Upper lobe of left lung (tissue), 6 donors: ENCODE measurements around the gene CENPV. TPM values are rescaled to one million over a fixed set of nuclear protein-coding genes. Genes with fewer than 3 reads are reported as not detected.
A peak's percentile ranks its signal among the peaks of the same experiment; 100 is the strongest.

ENCODE experiments used
- ATAC-seq, 2 donors: fragments of 200-7000 bp; cut with Tn5 transposase; one replicate each; pipeline ENCODE4 v1.9.1; 2022; ENCODE audit warnings: mild to moderate bottlenecking in 2 of 2, moderate library complexity in 2 of 2; ENCODE audit not compliant: low FRiP score in 2 of 2
- DNase-seq, 2 donors: peaks; one replicate each; pipeline ENCODE4 v3.0.0-alpha.2; 2019 to 2020
- H3K27ac ChIP-seq, 4 donors: fragments of 200-600 bp; sonication (generic); one replicate each; pipeline ENCODE4 v1.5.1; 2016 to 2019
- H3K27me3 ChIP-seq, 4 donors: fragments of 200-600 bp; sonication (generic); one replicate each; pipeline ENCODE4 v1.5.1; 2017 to 2019
- H3K36me3 ChIP-seq, 4 donors: fragments of 200-600 bp; sonication (generic); one replicate each; pipeline ENCODE4 v1.5.1; 2016 to 2019
- H3K4me1 ChIP-seq, 4 donors: fragments of 200-600 bp; sonication (generic); one replicate each; pipeline ENCODE4 v1.5.1; 2018 to 2019
- H3K4me3 ChIP-seq, 4 donors: fragments of 200-600 bp; sonication (generic); one replicate each; pipeline ENCODE4 v1.5.1; 2017 to 2019; ENCODE audit warnings: mild to moderate bottlenecking in 2 of 4, moderate library complexity in 1 of 4
- H3K9me3 ChIP-seq, 4 donors: fragments of 200-600 bp; sonication (generic); one replicate each; pipeline ENCODE4 v1.5.1; 2018 to 2019
- CTCF ChIP-seq, 6 experiments: fragments of 450-650 bp in 4 of 6; fragments of 200-600 bp in 2 of 6; sonication (generic) in 2 of 6; IDR thresholded peaks; one replicate each; pipeline ENCODE4 v1.5.1; 2016 to 2019; ENCODE audit warnings: antibody characterized with exemption in 6 of 6
- EP300 ChIP-seq, 4 donors: sonication (generic); formaldehyde crosslinking; IDR thresholded peaks; one replicate each; pipeline ENCODE4 v1.5.1; 2017; ENCODE audit warnings: antibody characterized with exemption in 4 of 4, control low read depth in 2 of 4
- POLR2A ChIP-seq, 4 donors: fragments of 450-650 bp; IDR thresholded peaks; one replicate each; pipeline ENCODE4 v1.5.1; 2016 to 2017; ENCODE audit warnings: antibody characterized with exemption in 4 of 4, mild to moderate bottlenecking in 2 of 4
- POLR2AphosphoS5 ChIP-seq, 2 donors: sonication (generic); formaldehyde crosslinking; IDR thresholded peaks; one replicate each; pipeline ENCODE4 v1.5.1; 2017; ENCODE audit warnings: antibody characterized with exemption in 2 of 2
- WGBS, 2 donors: methylation state at CpG; one replicate each; pipeline ENCODE4 v1.1.5; 2017 to 2018; 5-methylcytosine and 5-hydroxymethylcytosine counted together
- total RNA-seq, 6 donors: library from RNA; depleted of rRNA in 4 of 6; stranded (reverse); fragments of >200 nt in 4 of 6; gene quantifications; one replicate each; pipeline versions ENCODE4 v1.1.0 to v1.2.1, GENCODE V29; 2016 to 2021
- donor health status: DM: no; HTN: no; CAD: no; lungs with moderate emphysema.
- donor health status: DM: no; HTN: yes; CAD: no; lungs with severe emphysema.

CENPV gene
- total RNA-seq, 6 donors from 2014 or later, result 3.4 to 30.4 (median 11.1) TPM

DNA sequence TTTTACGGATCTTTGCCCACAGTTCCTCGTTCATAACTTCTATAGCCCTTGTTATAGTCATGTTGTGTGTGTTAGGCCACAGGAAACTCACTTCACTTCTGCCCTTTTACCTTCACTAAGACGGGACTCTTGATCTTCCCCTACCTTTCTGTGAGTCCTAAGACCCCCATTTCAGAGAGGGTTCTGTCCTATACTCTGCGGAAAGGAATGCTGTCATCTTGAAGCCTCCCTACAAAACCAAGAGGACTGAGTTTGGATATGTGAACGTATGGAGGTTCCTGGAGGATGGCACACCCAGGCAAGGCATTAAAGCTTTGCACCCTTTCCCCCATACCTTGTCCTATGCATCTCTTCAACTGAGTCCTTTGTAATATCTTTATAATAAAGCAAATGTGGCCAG is 31.3 kb upstream of the CENPV start:
- H3K27me3 ChIP-seq, result no peaks in the 10 kb centered on the region
- DNase-seq (no peak), ATAC-seq (no peak)
- peak overlapping the region in 1 of 4 donors; percentile 46 for H3K27ac ChIP-seq
- no peak for TF ChIP-seq CTCF (IDR thresholded peaks at IDR 0.05)
- no peak for TF ChIP-seq EP300 (IDR thresholded peaks at IDR 0.05)
- no peak for TF ChIP-seq POLR2A (IDR thresholded peaks at IDR 0.05)
- no peak for TF ChIP-seq POLR2AphosphoS5 (IDR thresholded peaks at IDR 0.05)
- WGBS, 2 donors, result 69 to 71% methylated on average over 5 of the region's 5 CpGs
- H3K36me3 ChIP-seq, result peaks cover 9 to 18% (median 11%) of the 10 kb centered on the region in 4 donors
- H3K4me1 ChIP-seq, result peaks cover 26 to 54% (median 35%) of the 10 kb centered on the region in 4 donors
- no peak overlapping the region for H3K4me3 ChIP-seq
- no peaks in the 10 kb centered on the region for H3K9me3 ChIP-seq

- peak overlapping the region in 1 of 4 donors; percentile 64 for H3K4me3 ChIP-seq
- DNase-seq, result no peak
- H3K36me3 ChIP-seq, result peaks cover 9 to 18% (median 11%) of the 10 kb centered on the region in 4 donors
- H3K27ac ChIP-seq, result peak overlapping the region in 1 of 4 donors; percentile 49
- ATAC-seq, result no peak
- no peaks in the 10 kb centered on the region for H3K27me3 ChIP-seq
- no peaks in the 10 kb centered on the region for H3K9me3 ChIP-seq
- H3K4me1 ChIP-seq, result peaks cover 26 to 54% (median 35%) of the 10 kb centered on the region in 4 donors
- no peak for TF ChIP-seq EP300 (IDR thresholded peaks at IDR 0.05)
- no peak for TF ChIP-seq POLR2A (IDR thresholded peaks at IDR 0.05)
- no peak for TF ChIP-seq POLR2AphosphoS5 (IDR thresholded peaks at IDR 0.05)
- TF ChIP-seq CTCF (IDR thresholded peaks at IDR 0.05), result no peak
- WGBS, 2 donors, result 83 to 85% methylated on average over 5 of the region's 5 CpGs
Observed at GRCh38 chr17:16383772-16384287, 30.6 kb upstream of the CENPV start.

DNA sequence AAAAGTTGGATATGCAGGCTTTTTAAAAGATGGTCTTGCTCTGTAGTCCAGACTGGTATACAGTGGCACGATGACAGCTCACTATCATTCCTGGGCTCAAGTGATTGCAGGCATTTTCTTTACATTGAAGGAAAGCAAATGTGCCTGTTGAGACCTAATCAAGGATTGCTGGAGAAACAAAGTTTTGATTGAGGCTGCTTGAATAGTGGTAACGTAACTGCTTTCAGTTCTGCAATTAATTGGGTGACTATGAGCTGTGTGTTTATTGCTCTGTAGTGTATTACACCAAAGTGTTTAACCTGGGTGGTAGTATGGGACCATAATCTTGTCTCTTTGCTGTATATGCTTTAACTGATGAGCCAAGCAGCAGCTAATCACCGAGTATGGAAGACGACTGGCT is 29.9 kb upstream of the CENPV start:
- peaks cover 26 to 54% (median 38%) of the 10 kb centered on the region in 4 donors for H3K4me1 ChIP-seq
- H3K27ac ChIP-seq, result peak overlapping the region in 1 of 4 donors; percentile 49
- DNase-seq (no peak), ATAC-seq (no peak)
- H3K36me3 ChIP-seq, result peaks cover 9 to 18% (median 11%) of the 10 kb centered on the region in 4 donors
- WGBS, 2 donors, result 42 to 64% methylated on average over 4 of the region's 4 CpGs
- TF ChIP-seq EP300 (IDR thresholded peaks at IDR 0.05), result no peak
- TF ChIP-seq CTCF (IDR thresholded peaks at IDR 0.05), result no peak
- TF ChIP-seq POLR2A (IDR thresholded peaks at IDR 0.05), result no peak
- H3K27me3 ChIP-seq, result no peaks in the 10 kb centered on the region
- peak overlapping the region in 1 of 4 donors; percentile 64 for H3K4me3 ChIP-seq
- no peaks in the 10 kb centered on the region for H3K9me3 ChIP-seq

DNA sequence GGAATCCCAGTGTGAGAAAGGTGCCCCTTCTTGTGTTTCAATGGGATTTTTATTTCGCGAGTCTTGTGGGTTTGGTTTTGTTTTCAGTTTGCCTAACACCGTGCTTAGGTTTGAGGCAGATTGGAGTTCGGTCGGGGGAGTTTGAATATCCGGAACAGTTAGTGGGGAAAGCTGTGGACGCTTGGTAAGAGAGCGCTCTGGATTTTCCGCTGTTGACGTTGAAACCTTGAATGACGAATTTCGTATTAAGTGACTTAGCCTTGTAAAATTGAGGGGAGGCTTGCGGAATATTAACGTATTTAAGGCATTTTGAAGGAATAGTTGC is 28.2 kb upstream of the CENPV start:
- Histone ChIP-seq H3K4me1 (peaks cover 24 to 45% (median 39%) of the 10 kb centered on the region in 4 donors), H3K9me3 (no peaks in the 10 kb centered on the region), H3K27me3 (no peaks in the 10 kb centered on the region), H3K4me3 (peak overlapping the region; percentile 57 to 68 (median 62)), H3K27ac (peak overlapping the region; percentile 90 to 92 (median 92)), H3K36me3 (peaks cover 9 to 18% (median 11%) of the 10 kb centered on the region in 4 donors)
- WGBS, 2 donors, result 0 to 1% methylated on average over 14 of the region's 14 CpGs
- TF ChIP-seq POLR2A (IDR thresholded peaks at IDR 0.05) (no peak), CTCF (IDR thresholded peaks at IDR 0.05) (no peak), EP300 (IDR thresholded peaks at IDR 0.05) (no peak), POLR2AphosphoS5 (IDR thresholded peaks at IDR 0.05) (no peak)
- DNase-seq, result no peak
- no peak for ATAC-seq
